Fibroblast of the conjunctiva (primary cell): ENCODE measurements around the gene BST1.

ENCODE experiments used
- DNase-seq: peaks from one replicate; pipeline ENCODE4 v3.0.0-alpha.2; 2010; ENCODE audit warnings: low read depth

Gene BST1

GRCh38 chr4:15779306-15779705, 76.4 kb downstream of the BST1 start:
- peak; percentile 33 for DNase-seq

GRCh38 chr4:15779809-15780208, 76.9 kb downstream of the BST1 start:
- no peak for DNase-seq

GRCh38 chr4:15781427-15782095, 78.7 kb downstream of the BST1 start:
- no peak for DNase-seq
